Cardiac atrium fibroblast (primary cell): ENCODE data around the gene BCL7C. TPM values are rescaled to one million over a fixed set of nuclear protein-coding genes. Genes with fewer than 3 reads are reported as not detected.

Experiments
- total RNA-seq: library from RNA; depleted of rRNA; stranded (reverse); fragments of >200 nt; gene quantifications from 2 replicates; pipeline ENCODE4 v1.2.3, GENCODE V29; 2015

BCL7C gene
- total RNA-seq: 39.0 and 40.1 TPM in 2 replicates

GRCh38 chr16:30893744-30894539 is at the start of gene BCL7C:
BCL7C (minus strand) TSS chr16:30894077; CDS start chr16:30893944, 133 bp downstream.

DNA sequence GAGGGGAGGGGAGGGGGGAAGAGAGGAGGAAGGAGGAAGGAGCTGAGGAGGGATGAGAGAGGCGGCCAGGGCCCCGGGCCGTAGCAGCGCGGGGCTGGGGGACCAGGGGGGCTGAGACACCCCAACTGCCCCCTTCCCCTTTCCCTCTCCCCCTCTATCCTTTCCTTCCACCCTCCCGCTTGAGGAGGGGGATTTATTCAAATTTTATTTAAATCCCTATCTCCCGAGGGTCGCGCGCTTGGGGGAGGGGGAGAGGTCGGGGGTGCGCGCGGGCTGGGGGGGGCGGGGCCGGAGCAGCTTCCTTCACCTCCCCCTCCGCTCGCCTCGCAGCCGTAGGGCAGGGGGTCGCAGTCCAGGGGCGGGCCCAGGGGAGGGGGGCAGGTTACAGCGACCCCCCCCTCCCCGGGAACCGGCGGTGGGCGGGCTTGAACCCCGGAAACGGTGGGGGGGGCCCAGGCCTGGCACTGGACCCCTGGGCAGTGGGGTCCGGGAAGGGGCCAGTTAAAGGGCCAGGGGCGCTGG is 29.7 kb upstream of the BCL7C start, which contains the start of gene FBXL19:
TSS of gene FBXL19 (plus strand) at position 19 of the 522 bp plus-strand sequence. CDS start 2,183 bp downstream, outside the sequence.

DNA sequence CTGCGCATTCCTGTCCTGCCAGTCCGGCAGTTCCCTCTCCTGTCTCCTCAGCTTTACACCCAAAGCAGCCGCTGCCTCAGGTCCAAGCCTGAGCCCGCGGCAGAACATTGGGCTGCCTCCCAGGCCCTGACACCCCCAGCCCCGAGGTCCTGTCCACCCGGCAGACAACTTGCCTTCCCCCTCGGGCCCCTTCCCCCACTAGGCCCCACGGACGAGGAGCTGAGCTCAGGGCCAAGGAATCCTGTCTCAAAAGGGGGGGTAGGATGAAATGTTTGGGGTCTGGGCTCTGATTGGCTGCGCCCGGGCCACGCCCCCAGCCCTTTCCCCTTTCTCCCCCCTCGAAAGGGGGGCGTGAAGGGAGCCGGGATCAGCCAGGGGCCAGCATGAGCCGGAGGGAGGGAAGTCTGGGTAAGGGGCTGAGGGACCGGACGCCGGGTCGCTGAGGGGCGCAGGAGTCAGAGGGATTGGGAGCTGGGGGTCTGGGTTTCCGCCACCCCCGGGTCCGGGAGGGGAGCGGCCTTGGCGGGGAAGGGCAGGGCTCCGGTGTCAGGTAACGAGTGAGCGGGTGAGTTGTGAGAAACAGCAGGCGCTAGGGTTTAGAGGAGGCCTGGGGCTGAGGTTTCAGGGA is 2.5 kb upstream of the BCL7C start, which contains the start of gene CTF1:
TSS of gene CTF1 (plus strand) at position 354 of the 628 bp plus-strand sequence. CDS start at position 384, 30 bp downstream.

Other genes starting within 250 kb of the BCL7C start
- gene PRR14, start 243.1 kb downstream of the BCL7C start, total RNA-seq: 5.0 and 12.6 TPM in 2 replicates
- 17.8 and 19.7 TPM in 2 replicates for gene FBRS, start 235.6 kb downstream of the BCL7C start, total RNA-seq
- 10.8 and 13.1 TPM in 2 replicates for gene SRCAP, start 194.9 kb downstream of the BCL7C start, total RNA-seq
- 14.4 and 18.3 TPM in 2 replicates for gene PHKG2, start 145.7 kb downstream of the BCL7C start, total RNA-seq
- gene CFAP119, start 132.0 kb downstream of the BCL7C start, total RNA-seq: 2.1 TPM in 1 of 2 replicates, not detected in the other
- gene RNF40, start 131.8 kb downstream of the BCL7C start, total RNA-seq: 56.7 and 58.8 TPM in 2 replicates
- 12.1 and 12.8 TPM in 2 replicates for gene ZNF629, start 106.9 kb downstream of the BCL7C start, total RNA-seq
- gene CTF1, start 2.5 kb upstream of the BCL7C start, total RNA-seq: 0.54 and 0.81 TPM in 2 replicates
- 15.2 and 21.5 TPM in 2 replicates for gene FBXL19, start 29.5 kb upstream of the BCL7C start, total RNA-seq
- gene ORAI3, start 55.0 kb upstream of the BCL7C start, total RNA-seq: 23.8 and 44.4 TPM in 2 replicates
- 3.1 and 4.5 TPM in 2 replicates for gene SETD1A, start 63.7 kb upstream of the BCL7C start, total RNA-seq
- gene HSD3B7, start 91.1 kb upstream of the BCL7C start, total RNA-seq: 6.8 and 11.6 TPM in 2 replicates
- 0.16 and 0.18 TPM in 2 replicates for gene STX1B, start 116.6 kb upstream of the BCL7C start, total RNA-seq
- gene STX4, start 139.5 kb upstream of the BCL7C start, total RNA-seq: 22.9 and 25.9 TPM in 2 replicates
- 9.2 and 15.9 TPM in 2 replicates for gene ZNF668, start 180.2 kb upstream of the BCL7C start, total RNA-seq
- gene ZNF646, start 180.3 kb upstream of the BCL7C start, total RNA-seq: 12.6 and 24.2 TPM in 2 replicates
- 2.6 and 6.1 TPM in 2 replicates for gene PRSS53, start 194.9 kb upstream of the BCL7C start, total RNA-seq
- gene VKORC1, start 200.7 kb upstream of the BCL7C start, total RNA-seq: 264 and 274 TPM in 2 replicates
- 80.5 and 118 TPM in 2 replicates for gene BCKDK, start 214.3 kb upstream of the BCL7C start, total RNA-seq
- gene KAT8, start 223.6 kb upstream of the BCL7C start, total RNA-seq: 17.3 and 29.5 TPM in 2 replicates
- gene PRSS8, start 241.7 kb upstream of the BCL7C start, total RNA-seq: not detected in 2 replicates